ENCODE results near the gene RPUSD4. TPM values are rescaled to one million over a fixed set of nuclear protein-coding genes. Genes with fewer than 3 reads are reported as not detected.

RPUSD4 gene
- total and polyA plus RNA-seq, 2 donors (not counting 1 experiment from before 2014, with no cell fraction given): 24.5 to 50.4 TPM

DNA sequence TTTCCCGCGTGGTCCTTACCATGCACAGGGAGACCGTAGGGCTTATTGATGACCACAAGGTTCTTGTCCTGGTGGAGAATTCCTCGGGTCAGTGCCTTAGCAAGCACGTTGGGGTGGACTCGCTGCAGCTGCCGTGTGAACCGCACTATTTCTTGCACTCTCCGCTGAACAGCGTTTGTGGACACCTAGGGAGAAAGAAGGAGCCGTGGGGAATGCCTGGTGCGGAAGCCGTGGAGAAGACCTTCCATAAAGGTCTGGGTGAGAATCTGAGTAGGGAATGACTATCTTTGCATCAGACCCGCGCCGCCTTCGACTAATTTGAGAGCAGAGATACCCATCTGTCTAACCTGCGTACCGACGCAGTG, 597 bp downstream of the RPUSD4 start:
- H3K36me3 ChIP-seq (replicated peaks in 1 of 2; ENCODE audit: control extremely low read depth in 1 of 2, control insufficient read depth in 1 of 2, extremely low read depth in 1 of 2, insufficient read depth in 2 of 2, low read length in 1 of 2): peaks cover 2 to 24% of the 10 kb centered on the region in 2 experiments
- peaks cover 29% of the 10 kb centered on the region for H3K4me1 Mint-ChIP-seq
- no peaks in the 10 kb centered on the region for H3K9me3 ChIP-seq (ENCODE audit: control extremely low read depth in 1 of 3, control insufficient read depth in 2 of 3, insufficient read depth in 1 of 3, low read length in 2 of 3)
- TF ChIP-seq, protein P1, sequence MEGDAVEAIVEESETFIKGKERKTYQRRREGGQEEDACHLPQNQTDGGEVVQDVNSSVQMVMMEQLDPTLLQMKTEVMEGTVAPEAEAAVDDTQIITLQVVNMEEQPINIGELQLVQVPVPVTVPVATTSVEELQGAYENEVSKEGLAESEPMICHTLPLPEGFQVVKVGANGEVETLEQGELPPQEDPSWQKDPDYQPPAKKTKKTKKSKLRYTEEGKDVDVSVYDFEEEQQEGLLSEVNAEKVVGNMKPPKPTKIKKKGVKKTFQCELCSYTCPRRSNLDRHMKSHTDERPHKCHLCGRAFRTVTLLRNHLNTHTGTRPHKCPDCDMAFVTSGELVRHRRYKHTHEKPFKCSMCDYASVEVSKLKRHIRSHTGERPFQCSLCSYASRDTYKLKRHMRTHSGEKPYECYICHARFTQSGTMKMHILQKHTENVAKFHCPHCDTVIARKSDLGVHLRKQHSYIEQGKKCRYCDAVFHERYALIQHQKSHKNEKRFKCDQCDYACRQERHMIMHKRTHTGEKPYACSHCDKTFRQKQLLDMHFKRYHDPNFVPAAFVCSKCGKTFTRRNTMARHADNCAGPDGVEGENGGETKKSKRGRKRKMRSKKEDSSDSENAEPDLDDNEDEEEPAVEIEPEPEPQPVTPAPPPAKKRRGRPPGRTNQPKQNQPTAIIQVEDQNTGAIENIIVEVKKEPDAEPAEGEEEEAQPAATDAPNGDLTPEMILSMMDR (IDR thresholded peaks at IDR 0.05): no peak
- no peak for TF ChIP-seq EZH2 (IDR thresholded peaks at IDR 0.05; ENCODE audit: borderline replicate concordance, insufficient read depth, low read depth, low read length, poor library complexity, severe bottlenecking)
- H3K4me3 Mint-ChIP-seq: peak overlapping the region; percentile 99
- H3K9ac ChIP-seq (ENCODE audit: low read length): peak overlapping the region; percentile 98
- H3K9me3 Mint-ChIP-seq (ENCODE audit: insufficient read depth): no peaks in the 10 kb centered on the region
- H3K4me2 ChIP-seq (replicated peaks; ENCODE audit: low read depth, low read length, poor library complexity, severe bottlenecking): peak overlapping the region; percentile 92
- H3K4me3 ChIP-seq (ENCODE audit: control extremely low read depth in 1 of 5, extremely low read depth in 1 of 5, insufficient read depth in 1 of 5, low read depth in 2 of 5, low read length in 4 of 5): peak overlapping the region; percentile 89 to 100 (median 99)
- ChIA-PET CTCF (no interaction called here), POLR2A (interaction anchor here (1.1 kb wide), 1 partner anchor 58 kb away, joined by 3 read pairs; the partner anchor contains the start of genes FOXRED1 and SRPRA)
- peak overlapping the region; percentile 100 for H2AFZ ChIP-seq (ENCODE audit: insufficient read depth, low read depth, low read length, poor library complexity, severe bottlenecking)
- no peak for DNase-seq
- 12% methylated on average over 20 of the region's 20 CpGs for WGBS (ENCODE audit: insufficient coverage)
- peaks cover 56% of the 10 kb centered on the region for H3K79me2 ChIP-seq (ENCODE audit: control insufficient read depth, insufficient read depth, low read length)
- H3K4me1 ChIP-seq (ENCODE audit: control insufficient read depth in 2 of 2, insufficient read depth in 2 of 2, low read length in 2 of 2): peaks cover 16 to 18% of the 10 kb centered on the region in 2 donors
- H3K27ac Mint-ChIP-seq: peak overlapping the region; percentile 95
- no peak for ATAC-seq (ENCODE audit: low read depth)
- H3K27me3 Mint-ChIP-seq: no peaks in the 10 kb centered on the region
- H3K27me3 ChIP-seq (replicated peaks in 1 of 4; ENCODE audit: control extremely low read depth in 1 of 4, control insufficient read depth in 3 of 4, insufficient read depth in 4 of 4, low read length in 3 of 4): no peaks in the 10 kb centered on the region
- H3K27ac ChIP-seq (ENCODE audit: low read length in 2 of 2): peak overlapping the region; percentile 72 to 86
- intact Hi-C loops (cut with micrococcal nuclease): loop anchor here (1.0 to 2.0 kb wide), 8 partner anchors 58 to 619 kb away; partner anchors contain the start of genes CDON, CHEK1, DCPS and FOXRED1
- no peaks in the 10 kb centered on the region for H4K20me1 ChIP-seq (ENCODE audit: control insufficient read depth, insufficient read depth, low read length, poor library complexity, severe bottlenecking)

DNA sequence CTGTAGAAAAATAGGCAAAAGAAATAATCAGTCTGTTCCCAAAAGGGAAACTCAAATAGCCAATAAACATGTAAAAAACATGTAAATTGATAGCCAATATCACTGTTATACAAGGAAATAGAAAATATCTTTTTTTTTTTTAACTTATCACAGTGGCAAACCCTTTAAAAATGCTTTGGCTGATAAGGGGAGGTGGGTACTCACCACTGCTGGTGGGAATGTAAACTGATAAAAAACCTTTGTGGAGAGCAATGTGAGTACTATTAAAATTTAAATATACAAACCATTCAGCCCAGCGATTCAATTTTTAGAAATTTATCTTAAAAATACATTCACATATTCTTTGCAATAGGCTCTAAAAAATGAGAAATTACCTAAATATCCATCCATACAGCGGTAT, 3.6 kb downstream of the RPUSD4 start:
- H3K4me3 ChIP-seq (ENCODE audit: control extremely low read depth in 1 of 5, extremely low read depth in 1 of 5, insufficient read depth in 1 of 5, low read depth in 2 of 5, low read length in 4 of 5): no peak overlapping the region
- peaks cover 42% of the 10 kb centered on the region for H3K79me2 ChIP-seq (ENCODE audit: control insufficient read depth, insufficient read depth, low read length)
- peaks cover 26% of the 10 kb centered on the region for H3K4me1 Mint-ChIP-seq
- no peak overlapping the region for H3K9ac ChIP-seq (ENCODE audit: low read length)
- H3K4me2 ChIP-seq (replicated peaks; ENCODE audit: low read depth, low read length, poor library complexity, severe bottlenecking): no peak overlapping the region
- DNase-seq: no peak
- H3K4me1 ChIP-seq (ENCODE audit: control insufficient read depth in 2 of 2, insufficient read depth in 2 of 2, low read length in 2 of 2): peaks cover 16 to 17% of the 10 kb centered on the region in 2 donors
- H3K9me3 Mint-ChIP-seq (ENCODE audit: insufficient read depth): no peaks in the 10 kb centered on the region
- TF ChIP-seq, protein P1 (IDR thresholded peaks at IDR 0.05): no peak
- no peak for TF ChIP-seq EZH2 (IDR thresholded peaks at IDR 0.05; ENCODE audit: borderline replicate concordance, insufficient read depth, low read depth, low read length, poor library complexity, severe bottlenecking)
- ChIA-PET CTCF (no interaction called here), POLR2A (no interaction called here)
- intact Hi-C loops (cut with micrococcal nuclease): no loop called here
- H3K27ac ChIP-seq (ENCODE audit: low read length in 2 of 2): no peak overlapping the region
- H3K27me3 ChIP-seq (replicated peaks in 1 of 4; ENCODE audit: control extremely low read depth in 1 of 4, control insufficient read depth in 3 of 4, insufficient read depth in 4 of 4, low read length in 3 of 4): no peaks in the 10 kb centered on the region
- no peaks in the 10 kb centered on the region for H4K20me1 ChIP-seq (ENCODE audit: control insufficient read depth, insufficient read depth, low read length, poor library complexity, severe bottlenecking)
- no peak overlapping the region for H2AFZ ChIP-seq (ENCODE audit: insufficient read depth, low read depth, low read length, poor library complexity, severe bottlenecking)
- no peaks in the 10 kb centered on the region for H3K9me3 ChIP-seq (ENCODE audit: control extremely low read depth in 1 of 3, control insufficient read depth in 2 of 3, insufficient read depth in 1 of 3, low read length in 2 of 3)
- no peak for ATAC-seq (ENCODE audit: low read depth)
- H3K27me3 Mint-ChIP-seq: no peaks in the 10 kb centered on the region
- H3K36me3 ChIP-seq (replicated peaks in 1 of 2; ENCODE audit: control extremely low read depth in 1 of 2, control insufficient read depth in 1 of 2, extremely low read depth in 1 of 2, insufficient read depth in 2 of 2, low read length in 1 of 2): peaks cover 5 to 52% of the 10 kb centered on the region in 2 experiments
- no peak overlapping the region for H3K4me3 Mint-ChIP-seq
- H3K27ac Mint-ChIP-seq: no peak overlapping the region
- WGBS (ENCODE audit: insufficient coverage): no CpG with 5 or more reads among the region's 2 CpGs

Measured in B cell (primary cell).